Astrocyte (in vitro differentiated cells and primary cell): ENCODE measurements around the gene COL8A2. TPM values are rescaled to one million over a fixed set of nuclear protein-coding genes. Genes with fewer than 3 reads are reported as not detected.

Source experiments
- DNase-seq: peaks from one replicate; pipeline ENCODE4 v3.0.0-alpha.2; 2010; ENCODE audit warnings: low read depth
- FAIRE-seq: peaks from 2 replicates; lab custom pipeline; 2011; peaks lifted over from hg19 to GRCh38; lab: Jason Lieb, UNC
- H2AFZ ChIP-seq: 2 replicates; pipeline ENCODE4 v1.6.0; 2012; ENCODE audit warnings: low read depth, low read length, inconsistent platforms
- H3K27ac ChIP-seq: 2 replicates; pipeline ENCODE4 v1.5.1; 2011; ENCODE audit warnings: low read depth, low read length, inconsistent platforms
- H3K27me3 ChIP-seq: 2 replicates; pipeline ENCODE4 v1.6.0; 2011; ENCODE audit warnings: low read length, inconsistent platforms; ENCODE audit not compliant: insufficient read depth
- H3K36me3 ChIP-seq: 2 replicates; pipeline ENCODE4 v1.5.1; 2011; ENCODE audit warnings: low read length, inconsistent platforms; ENCODE audit not compliant: insufficient read depth
- H3K4me1 ChIP-seq: 2 replicates; pipeline ENCODE4 v1.5.1; 2011; ENCODE audit warnings: low read length, inconsistent platforms; ENCODE audit not compliant: insufficient read depth
- H3K4me2 ChIP-seq: 2 replicates; pipeline ENCODE4 v1.6.0; 2012; ENCODE audit warnings: low read length, inconsistent platforms
- H3K4me3 ChIP-seq: 2 replicates; pipeline ENCODE4 v1.5.1; 2011; ENCODE audit warnings: low read depth, mild to moderate bottlenecking, low read length, inconsistent platforms; ENCODE audit not compliant: insufficient read depth
- H3K79me2 ChIP-seq: 2 replicates; pipeline ENCODE4 v1.6.0; 2012; ENCODE audit warnings: mild to moderate bottlenecking, low read length, inconsistent platforms; ENCODE audit not compliant: insufficient read depth
- H3K9ac ChIP-seq: 2 replicates; pipeline ENCODE4 v1.6.0; 2012; ENCODE audit warnings: mild to moderate bottlenecking, low read length, inconsistent platforms
- H3K9me3 ChIP-seq: 2 replicates; pipeline ENCODE4 v1.5.1; 2012; ENCODE audit warnings: low read depth, mild to moderate bottlenecking, low read length, inconsistent platforms; ENCODE audit not compliant: insufficient read depth
- H4K20me1 ChIP-seq: 2 replicates; pipeline ENCODE4 v1.6.0; 2012; ENCODE audit warnings: low read length, inconsistent platforms; ENCODE audit not compliant: insufficient read depth
- H3K27ac Mint-ChIP-seq: one replicate; pipeline ENCODE4 v1.8.0; 2021; ENCODE audit warnings: mild to moderate bottlenecking, mixed read lengths; ENCODE audit not compliant: unreplicated experiment
- H3K27me3 Mint-ChIP-seq: one replicate; pipeline ENCODE4 v1.8.0; 2021; ENCODE audit warnings: low read depth, mixed read lengths; ENCODE audit not compliant: unreplicated experiment
- H3K36me3 Mint-ChIP-seq: one replicate; pipeline ENCODE4 v1.8.0; 2021; ENCODE audit warnings: low read depth, mixed read lengths; ENCODE audit not compliant: unreplicated experiment
- H3K4me1 Mint-ChIP-seq: one replicate; pipeline ENCODE4 v1.8.0; 2021; ENCODE audit warnings: low read depth, mixed read lengths; ENCODE audit not compliant: unreplicated experiment
- H3K4me3 Mint-ChIP-seq: one replicate; pipeline ENCODE4 v1.8.0; 2021; ENCODE audit warnings: mild to moderate bottlenecking, moderate library complexity, mixed read lengths; ENCODE audit not compliant: unreplicated experiment
- H3K9me3 Mint-ChIP-seq: one replicate; pipeline ENCODE4 v1.8.0; 2021; ENCODE audit warnings: mild to moderate bottlenecking, mixed read lengths; ENCODE audit not compliant: unreplicated experiment
- EZH2 ChIP-seq: IDR thresholded peaks from 2 replicates; pipeline ENCODE4 v1.6.1; 2012; ENCODE audit warnings: mild to moderate bottlenecking, low read length, inconsistent platforms; ENCODE audit not compliant: insufficient read depth
- total RNA-seq: library from RNA; stranded (reverse); gene quantifications from 2 replicates; pipeline ENCODE4 v1.2.1, GENCODE V29; 2021
- TF ChIP-seq, protein P1 (sequence below): IDR thresholded peaks from 2 replicates; pipeline ENCODE4 v1.5.1; 2011; ENCODE audit warnings: low read depth, mild to moderate bottlenecking, inconsistent platforms, low read length, moderate library complexity; ENCODE audit not compliant: insufficient read depth

The COL8A2 gene
- total RNA-seq, 1 donor from 2014 or later, result 3.4 TPM

DNA sequence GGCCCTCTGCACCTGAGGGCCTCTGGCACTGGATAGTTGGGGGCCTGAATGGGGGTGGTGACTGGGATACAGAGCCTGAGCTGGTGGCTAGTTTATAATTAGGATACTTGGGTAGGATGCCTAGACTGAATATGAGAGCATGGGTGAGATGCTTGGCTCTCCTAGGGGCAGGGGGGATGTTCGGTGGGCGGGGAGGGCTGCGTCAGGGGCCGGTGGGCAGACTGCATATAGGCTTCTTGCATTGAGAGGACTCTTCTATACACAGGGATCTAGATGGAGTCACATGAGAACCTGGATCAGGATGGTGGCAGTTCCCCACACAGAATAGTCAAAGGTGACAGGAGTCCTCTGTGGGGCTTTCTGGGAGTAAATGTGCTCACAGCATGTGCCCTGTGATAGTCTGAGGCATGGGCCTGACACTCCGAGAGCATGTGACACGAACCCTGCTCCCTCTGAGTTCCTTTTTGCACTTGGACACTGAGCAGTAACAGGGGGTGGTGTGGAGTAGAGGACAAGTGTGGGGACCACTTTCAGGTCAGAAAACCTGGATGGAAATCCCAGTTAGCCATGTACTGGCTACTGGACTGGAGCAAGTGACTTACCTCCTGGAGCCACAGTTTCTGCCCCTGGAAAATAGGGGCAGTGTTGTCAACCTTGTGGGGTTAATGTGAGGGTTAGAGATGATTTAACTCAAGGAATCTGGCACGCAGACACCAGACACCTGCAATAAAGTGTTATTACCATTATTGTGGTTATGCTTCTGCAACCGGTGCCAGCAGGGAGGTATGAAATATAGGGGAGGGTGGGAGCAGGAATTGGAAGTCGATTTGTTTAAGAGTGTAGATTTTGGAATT is 33.2 kb upstream of the COL8A2 start:
- FAIRE-seq (no peak), DNase-seq (no peak)
- Mint-ChIP-seq H3K27ac (peak overlapping the region; percentile 82), H3K4me3 (peak overlapping the region; percentile 95), H3K27me3 (no peaks in the 10 kb centered on the region), H3K4me1 (peaks cover 52% of the 10 kb centered on the region), H3K36me3 (peaks cover 9% of the 10 kb centered on the region), H3K9me3 (peaks cover 4% of the 10 kb centered on the region)
- Histone ChIP-seq H3K27me3 (no peaks in the 10 kb centered on the region), H3K79me2 (peaks cover 81% of the 10 kb centered on the region), H3K4me3 (peak overlapping the region; percentile 91), H3K9ac (peak overlapping the region; percentile 90), H4K20me1 (peaks cover 65% of the 10 kb centered on the region), H3K9me3 (no peaks in the 10 kb centered on the region), H3K36me3 (peaks cover 15% of the 10 kb centered on the region), H2AFZ (no peak overlapping the region), H3K27ac (peak overlapping the region; percentile 94), H3K4me1 (peaks cover 53% of the 10 kb centered on the region), H3K4me2 (peak overlapping the region; percentile 97)
- TF ChIP-seq, protein P1, sequence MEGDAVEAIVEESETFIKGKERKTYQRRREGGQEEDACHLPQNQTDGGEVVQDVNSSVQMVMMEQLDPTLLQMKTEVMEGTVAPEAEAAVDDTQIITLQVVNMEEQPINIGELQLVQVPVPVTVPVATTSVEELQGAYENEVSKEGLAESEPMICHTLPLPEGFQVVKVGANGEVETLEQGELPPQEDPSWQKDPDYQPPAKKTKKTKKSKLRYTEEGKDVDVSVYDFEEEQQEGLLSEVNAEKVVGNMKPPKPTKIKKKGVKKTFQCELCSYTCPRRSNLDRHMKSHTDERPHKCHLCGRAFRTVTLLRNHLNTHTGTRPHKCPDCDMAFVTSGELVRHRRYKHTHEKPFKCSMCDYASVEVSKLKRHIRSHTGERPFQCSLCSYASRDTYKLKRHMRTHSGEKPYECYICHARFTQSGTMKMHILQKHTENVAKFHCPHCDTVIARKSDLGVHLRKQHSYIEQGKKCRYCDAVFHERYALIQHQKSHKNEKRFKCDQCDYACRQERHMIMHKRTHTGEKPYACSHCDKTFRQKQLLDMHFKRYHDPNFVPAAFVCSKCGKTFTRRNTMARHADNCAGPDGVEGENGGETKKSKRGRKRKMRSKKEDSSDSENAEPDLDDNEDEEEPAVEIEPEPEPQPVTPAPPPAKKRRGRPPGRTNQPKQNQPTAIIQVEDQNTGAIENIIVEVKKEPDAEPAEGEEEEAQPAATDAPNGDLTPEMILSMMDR, result no peak

DNA sequence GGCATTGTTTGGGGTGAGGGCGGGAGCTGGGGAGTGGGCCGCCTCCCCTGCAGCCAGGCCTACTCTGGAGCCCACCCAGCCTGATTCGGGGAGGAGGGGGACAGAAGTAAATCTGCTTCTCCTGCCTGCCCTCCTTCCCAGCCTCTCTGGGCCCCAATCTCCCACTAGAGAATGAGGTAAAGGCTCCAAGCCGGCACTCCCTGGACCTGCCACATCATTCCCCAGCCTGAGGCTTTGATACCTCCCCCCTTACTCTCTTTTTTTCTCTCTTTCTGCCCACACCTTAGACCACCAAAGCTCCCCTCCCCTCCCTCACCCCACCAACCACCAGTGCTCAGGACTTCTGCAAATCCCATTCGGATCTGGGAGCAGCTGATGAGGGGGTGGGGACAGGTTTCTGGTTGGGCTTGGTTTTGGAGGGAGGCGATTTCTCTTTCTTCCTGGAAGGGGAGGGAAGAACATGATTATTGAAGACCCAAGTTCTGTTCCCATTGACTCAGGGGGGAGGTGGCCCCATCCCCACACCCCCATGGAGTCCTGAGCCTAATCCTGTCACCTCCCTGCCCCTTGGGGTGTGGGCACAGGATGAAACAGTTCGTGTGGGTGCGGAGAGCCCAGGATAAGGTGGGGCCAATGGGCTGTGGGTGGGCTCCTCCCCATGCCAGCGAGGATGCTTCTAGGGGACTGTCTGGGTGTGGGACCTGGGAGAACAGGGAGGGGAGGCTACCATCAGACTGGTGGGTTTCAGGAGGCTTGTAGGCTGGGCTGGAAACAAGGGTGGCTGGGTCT is 32.3 kb upstream of the COL8A2 start:
- peaks cover 15% of the 10 kb centered on the region for H3K36me3 ChIP-seq
- no peaks in the 10 kb centered on the region for H3K27me3 ChIP-seq
- H3K27me3 Mint-ChIP-seq, result no peaks in the 10 kb centered on the region
- H3K4me3 Mint-ChIP-seq, result peak overlapping the region; percentile 95
- DNase-seq (no peak), FAIRE-seq (no peak)
- no peak for TF ChIP-seq EZH2
- TF ChIP-seq, protein P1, result no peak
- H3K9ac ChIP-seq, result peak overlapping the region; percentile 90
- H3K4me1 Mint-ChIP-seq, result peaks cover 44% of the 10 kb centered on the region
- H3K27ac ChIP-seq, result peak overlapping the region; percentile 94
- H3K27ac Mint-ChIP-seq, result peak overlapping the region; percentile 82
- H3K4me2 ChIP-seq, result peak overlapping the region; percentile 97
- H3K9me3 Mint-ChIP-seq, result peaks cover 4% of the 10 kb centered on the region
- no peaks in the 10 kb centered on the region for H3K9me3 ChIP-seq
- peaks cover 9% of the 10 kb centered on the region for H3K36me3 Mint-ChIP-seq
- peaks cover 56% of the 10 kb centered on the region for H4K20me1 ChIP-seq
- H3K79me2 ChIP-seq, result peaks cover 72% of the 10 kb centered on the region
- H3K4me1 ChIP-seq, result peaks cover 51% of the 10 kb centered on the region
- H3K4me3 ChIP-seq, result peak overlapping the region; percentile 91
- H2AFZ ChIP-seq, result no peak overlapping the region
